Right atrium auricular region (tissue), 2 donors: ENCODE measurements around the gene TTYH1. TPM values are rescaled to one million over a fixed set of nuclear protein-coding genes. Genes with fewer than 3 reads are reported as not detected.

ENCODE experiments used
- DNase-seq: peaks from one replicate; pipeline ENCODE4 v3.0.0-alpha.2; 2019; ENCODE audit warnings: low spot score
- H3K27ac ChIP-seq, 2 donors: fragments of 200-600 bp; sonication (generic); 1 replicate in 1 of 2; 2 replicates in 1 of 2; pipeline ENCODE4 v1.5.1; 2016 to 2019
- H3K27me3 ChIP-seq, 2 donors: fragments of 200-600 bp; sonication (generic); one replicate each; pipeline versions ENCODE4 v1.5.1 to v1.6.0; 2017 to 2019
- H3K36me3 ChIP-seq: fragments of 200-600 bp; sonication (generic); one replicate; pipeline ENCODE4 v1.5.1; 2016
- H3K4me1 ChIP-seq, 2 donors: fragments of 200-600 bp; sonication (generic); one replicate each; pipeline versions ENCODE4 v1.5.1 to v1.6.0; 2017 to 2019
- H3K4me3 ChIP-seq, 2 donors: fragments of 200-600 bp; sonication (generic); 1 replicate in 1 of 2; 2 replicates in 1 of 2; pipeline ENCODE4 v1.5.1; 2017 to 2019; ENCODE audit warnings: mild to moderate bottlenecking in 1 of 2, moderate library complexity in 1 of 2
- H3K9me3 ChIP-seq, 2 donors: fragments of 200-600 bp; sonication (generic); one replicate each; pipeline ENCODE4 v1.5.1; 2019
- CTCF ChIP-seq, 2 donors: fragments of 200-600 bp; sonication (generic); IDR thresholded peaks; one replicate each; pipeline ENCODE4 v1.5.1; 2019; ENCODE audit warnings: antibody characterized with exemption in 2 of 2
- total RNA-seq, 2 donors: library from RNA; depleted of rRNA; stranded (reverse); fragments of >200 nt; gene quantifications; one replicate each; pipeline ENCODE4 v1.1.0, GENCODE V29; 2016

TTYH1 gene
- total RNA-seq, 2 donors from 2014 or later = 1.7 to 2.7 TPM

- peaks cover 52% of the 10 kb centered on the region for H3K36me3 ChIP-seq
- peaks cover 0 to 49% of the 10 kb centered on the region in 2 donors for H3K4me1 ChIP-seq
- TF ChIP-seq CTCF (IDR thresholded peaks at IDR 0.05) = no peak
- no peaks in the 10 kb centered on the region for H3K27me3 ChIP-seq
- no peak overlapping the region for H3K4me3 ChIP-seq
- DNase-seq = no peak
- no peak overlapping the region for H3K27ac ChIP-seq
- H3K9me3 ChIP-seq = no peaks in the 10 kb centered on the region
These were observed 36.1 kb downstream of the TTYH1 start for GRCh38 chr19:54451331-54451871.

GRCh38 chr19:54451997-54452396 lies 36.7 kb downstream of the TTYH1 start:
- peaks cover 0 to 43% of the 10 kb centered on the region in 2 donors for H3K4me1 ChIP-seq
- H3K36me3 ChIP-seq = peaks cover 58% of the 10 kb centered on the region
- no peak for TF ChIP-seq CTCF (IDR thresholded peaks at IDR 0.05)

GRCh38 chr19:54452626-54453025 lies 37.4 kb downstream of the TTYH1 start:
- Histone ChIP-seq H3K27ac (no peak overlapping the region), H3K9me3 (no peaks in the 10 kb centered on the region), H3K36me3 (peaks cover 64% of the 10 kb centered on the region), H3K4me1 (peaks cover 0 to 37% of the 10 kb centered on the region in 2 donors), H3K4me3 (no peak overlapping the region), H3K27me3 (no peaks in the 10 kb centered on the region)
- no peak for TF ChIP-seq CTCF (IDR thresholded peaks at IDR 0.05)
- no peak for DNase-seq

More at GRCh38 chr19:54451997-54452396, 36.7 kb downstream of the TTYH1 start:
- Histone ChIP-seq H3K9me3 (no peaks in the 10 kb centered on the region), H3K4me3 (no peak overlapping the region), H3K27ac (no peak overlapping the region), H3K27me3 (no peaks in the 10 kb centered on the region)
- DNase-seq = no peak

- no peak for TF ChIP-seq CTCF (IDR thresholded peaks at IDR 0.05)
These were observed 38.9 kb downstream of the TTYH1 start for GRCh38 chr19:54453921-54454780.

GRCh38 chr19:54454781-54455675 lies 39.8 kb downstream of the TTYH1 start:
- no peak for TF ChIP-seq CTCF (IDR thresholded peaks at IDR 0.05)
- Histone ChIP-seq H3K27me3 (no peaks in the 10 kb centered on the region), H3K4me1 (peaks cover 0 to 27% of the 10 kb centered on the region in 2 donors), H3K9me3 (no peaks in the 10 kb centered on the region), H3K27ac (no peak overlapping the region), H3K4me3 (no peak overlapping the region), H3K36me3 (peaks cover 89% of the 10 kb centered on the region)
- DNase-seq = no peak

More at GRCh38 chr19:54453921-54454780, 38.9 kb downstream of the TTYH1 start:
- Histone ChIP-seq H3K9me3 (no peaks in the 10 kb centered on the region), H3K27me3 (no peaks in the 10 kb centered on the region), H3K4me1 (peaks cover 0 to 32% of the 10 kb centered on the region in 2 donors), H3K36me3 (peaks cover 80% of the 10 kb centered on the region), H3K27ac (no peak overlapping the region), H3K4me3 (no peak overlapping the region)
- DNase-seq = no peak
